PC-3 (cell line): ENCODE results near the gene CSRNP3.

Experiments
- EZH2 ChIP-seq: fragments of 300-600 bp; sonication (generic); IDR thresholded peaks from one replicate; pipeline ENCODE4 v1.6.1; 2017; ENCODE audit warnings: antibody characterized with exemption, mild to moderate bottlenecking, low read length; ENCODE audit not compliant: unreplicated experiment
- EZH2phosphoT487 ChIP-seq: fragments of 300-600 bp; sonication (generic); IDR thresholded peaks from 2 replicates; pipeline ENCODE4 v1.6.1; 2018; ENCODE audit warnings: mild to moderate bottlenecking, antibody characterized with exemption, low read length, borderline replicate concordance
- TF ChIP-seq, protein P1 (sequence below): fragments of 300-600 bp; sonication (generic); conservative IDR thresholded peaks from 2 replicates; pipeline ENCODE4 v1.5.1; 2017; ENCODE audit warnings: antibody characterized with exemption, low read depth, mild to moderate bottlenecking, low read length

DNA sequence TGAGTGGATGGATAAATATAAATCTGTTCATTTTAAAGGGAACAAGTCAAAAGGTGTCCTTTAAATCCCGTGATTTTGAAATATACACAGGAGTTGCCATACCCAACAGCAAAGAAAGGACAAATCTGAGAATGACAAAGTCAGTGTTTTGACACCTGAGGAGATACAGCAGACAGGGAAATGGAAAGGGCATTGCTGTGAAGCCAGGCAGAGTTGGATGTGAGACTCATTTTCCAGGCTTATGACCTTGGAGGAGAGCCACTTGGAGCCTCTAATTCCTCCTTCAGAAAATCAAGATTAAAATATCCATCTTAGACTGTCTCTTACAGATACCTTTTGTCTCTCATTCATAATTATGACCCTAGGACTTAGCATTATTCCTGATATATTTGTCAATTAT is 170.0 kb downstream of the CSRNP3 start:
- TF ChIP-seq, protein P1, sequence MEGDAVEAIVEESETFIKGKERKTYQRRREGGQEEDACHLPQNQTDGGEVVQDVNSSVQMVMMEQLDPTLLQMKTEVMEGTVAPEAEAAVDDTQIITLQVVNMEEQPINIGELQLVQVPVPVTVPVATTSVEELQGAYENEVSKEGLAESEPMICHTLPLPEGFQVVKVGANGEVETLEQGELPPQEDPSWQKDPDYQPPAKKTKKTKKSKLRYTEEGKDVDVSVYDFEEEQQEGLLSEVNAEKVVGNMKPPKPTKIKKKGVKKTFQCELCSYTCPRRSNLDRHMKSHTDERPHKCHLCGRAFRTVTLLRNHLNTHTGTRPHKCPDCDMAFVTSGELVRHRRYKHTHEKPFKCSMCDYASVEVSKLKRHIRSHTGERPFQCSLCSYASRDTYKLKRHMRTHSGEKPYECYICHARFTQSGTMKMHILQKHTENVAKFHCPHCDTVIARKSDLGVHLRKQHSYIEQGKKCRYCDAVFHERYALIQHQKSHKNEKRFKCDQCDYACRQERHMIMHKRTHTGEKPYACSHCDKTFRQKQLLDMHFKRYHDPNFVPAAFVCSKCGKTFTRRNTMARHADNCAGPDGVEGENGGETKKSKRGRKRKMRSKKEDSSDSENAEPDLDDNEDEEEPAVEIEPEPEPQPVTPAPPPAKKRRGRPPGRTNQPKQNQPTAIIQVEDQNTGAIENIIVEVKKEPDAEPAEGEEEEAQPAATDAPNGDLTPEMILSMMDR = no peak
- TF ChIP-seq EZH2phosphoT487 (no peak), EZH2 (no peak)
